Measurements from ENCODE around the gene PRSS48. TPM values are rescaled to one million over a fixed set of nuclear protein-coding genes. Genes with fewer than 3 reads are reported as not detected.

The PRSS48 gene
- total and polyA plus RNA-seq, 8 donors: not detected

DNA sequence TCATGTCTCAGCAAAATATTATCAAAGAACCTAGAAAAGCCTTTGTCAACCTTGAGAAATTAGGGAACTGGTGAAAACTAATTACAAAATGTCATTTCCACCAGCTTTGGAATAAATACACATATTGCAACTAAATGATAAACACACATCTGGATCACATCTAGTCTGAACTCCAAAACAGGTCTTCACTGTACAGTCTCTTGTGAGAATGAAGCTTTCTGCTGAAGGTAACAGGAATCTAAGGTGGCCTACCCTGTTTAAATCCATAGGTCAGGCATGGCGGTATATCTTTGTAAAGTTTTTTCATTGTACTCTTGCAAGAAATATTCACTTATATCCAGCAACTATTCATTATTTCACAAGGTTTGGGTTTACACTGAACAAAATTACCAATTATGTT, 46.7 kb downstream of the PRSS48 start:
- H3K36me3 ChIP-seq: no peaks in the 10 kb centered on the region
- peaks cover 0 to 14% (median 0%) of the 10 kb centered on the region in 3 donors for H3K27me3 ChIP-seq
- no peak for DNase-seq
- intact Hi-C loops (cut with DNase I; ENCODE audit: low total_unique reads): no loop called here
- no peaks in the 10 kb centered on the region for H3K9me3 ChIP-seq
- peak overlapping the region; percentile 67 to 81 (median 78) for H3K4me3 ChIP-seq
- TF ChIP-seq, protein P1, sequence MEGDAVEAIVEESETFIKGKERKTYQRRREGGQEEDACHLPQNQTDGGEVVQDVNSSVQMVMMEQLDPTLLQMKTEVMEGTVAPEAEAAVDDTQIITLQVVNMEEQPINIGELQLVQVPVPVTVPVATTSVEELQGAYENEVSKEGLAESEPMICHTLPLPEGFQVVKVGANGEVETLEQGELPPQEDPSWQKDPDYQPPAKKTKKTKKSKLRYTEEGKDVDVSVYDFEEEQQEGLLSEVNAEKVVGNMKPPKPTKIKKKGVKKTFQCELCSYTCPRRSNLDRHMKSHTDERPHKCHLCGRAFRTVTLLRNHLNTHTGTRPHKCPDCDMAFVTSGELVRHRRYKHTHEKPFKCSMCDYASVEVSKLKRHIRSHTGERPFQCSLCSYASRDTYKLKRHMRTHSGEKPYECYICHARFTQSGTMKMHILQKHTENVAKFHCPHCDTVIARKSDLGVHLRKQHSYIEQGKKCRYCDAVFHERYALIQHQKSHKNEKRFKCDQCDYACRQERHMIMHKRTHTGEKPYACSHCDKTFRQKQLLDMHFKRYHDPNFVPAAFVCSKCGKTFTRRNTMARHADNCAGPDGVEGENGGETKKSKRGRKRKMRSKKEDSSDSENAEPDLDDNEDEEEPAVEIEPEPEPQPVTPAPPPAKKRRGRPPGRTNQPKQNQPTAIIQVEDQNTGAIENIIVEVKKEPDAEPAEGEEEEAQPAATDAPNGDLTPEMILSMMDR (IDR thresholded peaks at IDR 0.05): no peak
- no peak for TF ChIP-seq POLR2A (IDR thresholded peaks at IDR 0.05)
- no peak for TF ChIP-seq EP300 (IDR thresholded peaks at IDR 0.05)
- TF ChIP-seq POLR2AphosphoS5 (IDR thresholded peaks at IDR 0.05): no peak
- H3K27ac ChIP-seq: peak overlapping the region in 4 of 5 donors; percentile 87 to 97 (median 94)
- 64 to 98% (median 76%) methylated on average over 1 of the region's 1 CpG for WGBS, 5 donors
- H3K4me1 ChIP-seq: peaks cover 15 to 57% (median 34%) of the 10 kb centered on the region in 4 donors

DNA sequence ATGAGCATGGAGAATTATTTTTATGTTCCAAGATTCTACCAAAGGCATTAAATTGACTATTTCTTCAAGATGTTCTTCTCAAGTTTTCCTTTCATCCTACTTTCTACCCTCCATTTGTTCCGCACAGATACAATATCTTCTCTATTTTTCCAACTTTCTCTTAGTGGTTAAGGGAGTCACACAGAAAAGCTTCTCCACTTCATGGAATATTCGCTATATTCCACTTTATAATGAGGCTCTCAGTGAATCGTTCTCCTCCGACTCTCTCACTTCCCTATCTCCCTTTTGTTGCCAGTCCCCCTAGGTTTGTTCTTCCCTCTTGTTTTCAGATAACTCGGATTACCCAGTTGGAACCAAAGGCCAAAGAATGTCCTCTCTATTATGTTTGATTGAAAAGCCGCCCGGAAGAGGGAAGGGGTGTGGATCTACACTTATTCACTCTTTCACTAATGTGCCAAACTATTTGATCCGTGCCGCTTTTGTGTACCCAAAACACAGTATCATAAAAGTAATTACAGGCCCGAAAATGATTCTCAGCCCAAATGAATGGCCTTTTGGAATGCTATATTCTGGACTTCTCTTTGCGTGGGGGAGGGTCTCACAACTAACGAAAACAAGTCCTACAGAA, 47.3 kb downstream of the PRSS48 start:
- intact Hi-C loops (cut with DNase I; ENCODE audit: low total_unique reads): no loop called here
- Histone ChIP-seq H3K27ac (peak overlapping the region; percentile 86 to 97 (median 94)), H3K4me1 (peaks cover 15 to 57% (median 34%) of the 10 kb centered on the region in 4 donors), H3K4me3 (peak overlapping the region; percentile 67 to 81 (median 78)), H3K27me3 (peaks cover 0 to 14% (median 0%) of the 10 kb centered on the region in 3 donors), H3K36me3 (no peaks in the 10 kb centered on the region), H3K9me3 (no peaks in the 10 kb centered on the region)
- WGBS, 5 donors: 18 to 26% (median 21%) methylated on average over 12 of the region's 12 CpGs
- DNase-seq: peak in 1 of 2 donors; percentile 35
- TF ChIP-seq POLR2AphosphoS5 (IDR thresholded peaks at IDR 0.05): no peak
- no peak for TF ChIP-seq EP300 (IDR thresholded peaks at IDR 0.05)
- TF ChIP-seq, protein P1 (IDR thresholded peaks at IDR 0.05): no peak
- no peak for TF ChIP-seq POLR2A (IDR thresholded peaks at IDR 0.05)

DNA sequence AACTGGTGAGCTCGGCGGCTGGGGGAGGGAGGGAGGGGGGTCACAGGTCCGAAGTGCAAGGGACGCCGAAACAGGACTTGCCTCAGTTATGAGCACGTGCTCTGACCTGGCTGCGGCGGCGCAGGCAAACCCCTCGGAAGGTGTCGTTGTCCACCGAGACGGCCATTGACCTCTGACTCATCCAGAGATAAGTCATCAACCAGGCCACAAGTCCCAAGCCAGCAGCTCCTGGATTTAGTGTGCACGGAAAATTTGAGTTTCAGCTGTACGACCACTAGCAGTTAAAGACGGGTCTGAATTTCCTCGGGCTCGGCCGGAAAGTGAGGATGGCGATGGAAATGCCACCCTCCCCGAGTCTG, 47.8 kb downstream of the PRSS48 start:
- H3K27ac ChIP-seq: peak overlapping the region; percentile 86 to 97 (median 94)
- H3K9me3 ChIP-seq: no peaks in the 10 kb centered on the region
- peak; percentile 48 to 80 for DNase-seq
- peaks cover 15 to 55% (median 34%) of the 10 kb centered on the region in 4 donors for H3K4me1 ChIP-seq
- intact Hi-C loops (cut with DNase I; ENCODE audit: low total_unique reads): no loop called here
- TF ChIP-seq EP300 (IDR thresholded peaks at IDR 0.05): no peak
- TF ChIP-seq POLR2AphosphoS5 (IDR thresholded peaks at IDR 0.05): peak in 1 of 3 donors; percentile 45
- H3K27me3 ChIP-seq: peaks cover 0 to 14% (median 0%) of the 10 kb centered on the region in 3 donors
- 1 to 16% (median 2%) methylated on average over 18 to 21 of the region's 21 CpGs for WGBS, 5 donors
- H3K36me3 ChIP-seq: no peaks in the 10 kb centered on the region
- peak overlapping the region; percentile 67 to 81 (median 78) for H3K4me3 ChIP-seq

DNA sequence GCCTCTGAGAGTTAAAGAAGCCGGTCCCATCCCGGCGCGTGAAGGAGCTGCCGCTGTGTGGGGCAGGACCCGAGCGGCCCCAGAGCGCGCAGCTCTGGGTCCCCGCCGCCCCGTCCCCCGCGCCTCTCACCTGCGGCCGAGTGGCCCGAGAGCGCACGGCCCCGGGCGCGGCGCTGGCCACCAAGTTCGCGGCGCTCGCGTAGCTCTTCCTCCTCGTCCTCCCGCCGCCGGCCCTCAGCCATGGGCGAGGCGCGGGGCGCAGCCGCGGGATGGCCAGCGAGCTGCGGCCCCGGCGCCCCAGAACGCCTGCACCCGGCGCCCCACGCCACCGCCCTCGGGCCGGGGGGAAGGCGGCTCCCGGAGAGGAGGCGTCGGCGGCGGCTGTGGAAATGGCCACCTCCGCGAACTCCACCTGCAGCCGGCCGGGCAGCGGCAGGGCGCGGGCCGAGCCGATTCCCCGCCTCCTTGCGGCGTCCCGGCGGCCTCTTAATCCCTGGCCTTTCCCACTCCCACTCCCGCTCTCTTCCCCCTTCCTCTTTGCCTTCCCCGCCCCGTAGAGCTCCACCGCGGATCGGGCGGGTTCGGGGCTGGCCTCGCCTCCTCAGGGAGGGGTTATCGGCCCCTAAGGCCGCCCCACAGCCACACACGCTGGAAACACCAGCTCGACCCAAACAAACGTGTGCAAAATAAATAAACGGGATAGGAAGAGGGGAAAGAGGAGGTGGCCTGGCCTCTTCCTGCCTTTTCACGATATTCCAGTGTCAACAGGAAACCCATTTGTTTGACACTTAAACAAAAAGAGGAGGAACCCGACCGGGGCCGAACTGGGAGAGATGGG, 48.4 kb downstream of the PRSS48 start, which contains the start of gene SH3D19:
Gene SH3D19, minus strand, starts transcription at position 495 of the 838 bp plus-strand sequence. Its CDS starts 253 bp downstream, at position 242.
- Histone ChIP-seq H3K27ac (peak within 1 kb of the TSS; percentile 86 to 97 (median 94)), H3K27me3 (peaks cover 0 to 14% (median 0%) of the 10 kb centered on the region in 3 donors), H3K36me3 (no peaks in the 10 kb centered on the region), H3K4me3 (peak within 1 kb of the TSS; percentile 67 to 81 (median 78)), H3K9me3 (no peaks in the 10 kb centered on the region), H3K4me1 (peaks cover 15 to 49% (median 34%) of the 10 kb centered on the region in 4 donors)
- TF ChIP-seq, protein P1 (IDR thresholded peaks at IDR 0.05): no peak
- TF ChIP-seq POLR2AphosphoS5 (IDR thresholded peaks at IDR 0.05) (peak; percentile 46 to 87 (median 73)), EP300 (IDR thresholded peaks at IDR 0.05) (no peak), POLR2A (IDR thresholded peaks at IDR 0.05) (peak in 1 of 4 donors; percentile 38)
- intact Hi-C loops (cut with DNase I; ENCODE audit: low total_unique reads): no loop called here
- peak; percentile 75 to 91 for DNase-seq
- WGBS, 5 donors: 1 to 2% (median 1%) methylated on average over 48 to 87 of the region's 88 CpGs
